Measurements from ENCODE around the gene MPZ.
"Not testable (repeated sequence)": the region's sequence is repeated elsewhere in the genome, so short reads cannot be mapped to it uniquely, and the experiment has no call there.

MPZ gene

GRCh38 chr1:161259345-161259702 lies 50.4 kb downstream of the MPZ start:
- DNase-seq (ENCODE audit: low spot score), result no peak
- no peak for TF ChIP-seq CTCF (IDR thresholded peaks at IDR 0.05; ENCODE audit: borderline replicate concordance, control extremely low read depth, extremely low read depth, insufficient read depth, missing control alignments)
- in situ Hi-C loops (cut with MboI; ENCODE audit: low sequenced_read_pairs, unreplicated experiment), result no loop called here

- no peak for TF ChIP-seq CTCF (IDR thresholded peaks at IDR 0.05; ENCODE audit: borderline replicate concordance, control extremely low read depth, extremely low read depth, insufficient read depth, missing control alignments)
- DNase-seq (ENCODE audit: low spot score), result peak; percentile 81
- in situ Hi-C loops (cut with MboI; ENCODE audit: low sequenced_read_pairs, unreplicated experiment), result no loop called here
Observed at GRCh38 chr1:161258439-161259344, 51.1 kb downstream of the MPZ start, which contains the start of gene PCP4L1. Gene PCP4L1 (plus strand): TSS chr1:161258745. CDS start chr1:161258975, 230 bp downstream.

GRCh38 chr1:161257109-161257508 lies 52.7 kb downstream of the MPZ start:
- in situ Hi-C loops (cut with MboI; ENCODE audit: low sequenced_read_pairs, unreplicated experiment); DNase-seq (ENCODE audit: low spot score): not testable (repeated sequence)

GRCh38 chr1:161255955-161256520 lies 53.7 kb downstream of the MPZ start:
- in situ Hi-C loops (cut with MboI; ENCODE audit: low sequenced_read_pairs, unreplicated experiment); DNase-seq (ENCODE audit: low spot score): not testable (repeated sequence)

- DNase-seq (ENCODE audit: low spot score); in situ Hi-C loops (cut with MboI; ENCODE audit: low sequenced_read_pairs, unreplicated experiment): not testable (repeated sequence)
Observed at GRCh38 chr1:161255302-161255701, 54.5 kb downstream of the MPZ start.
